Body of pancreas (tissue), 4 donors: ENCODE measurements around the gene EGF. TPM values are rescaled to one million over a fixed set of nuclear protein-coding genes. Genes with fewer than 3 reads are reported as not detected.

Source experiments
- ATAC-seq: fragments of 150-250 bp; one replicate; pipeline ENCODE4 v1.9.1; 2016
- DNase-seq, 4 donors: peaks; one replicate each; pipeline ENCODE4 v3.0.0-alpha.2; 2019
- H3K27ac ChIP-seq, 4 donors: fragments of 200-600 bp; sonication (generic); 1 replicate in 3 of 4; 2 replicates in 1 of 4; pipeline versions ENCODE4 v1.5.1 to v1.6.1; 2016 to 2019; ENCODE audit warnings: mild to moderate bottlenecking in 1 of 4, mixed read lengths in 1 of 4, moderate library complexity in 1 of 4
- H3K27me3 ChIP-seq, 2 donors: fragments of 200-600 bp; sonication (generic); one replicate each; pipeline ENCODE4 v1.6.0; 2016; ENCODE audit warnings: mild to moderate bottlenecking in 1 of 2
- H3K36me3 ChIP-seq, 2 donors: fragments of 200-600 bp; sonication (generic); replicated peaks in 1 of 2; 2 replicates each; pipeline ENCODE4 v1.5.1; 2016; ENCODE audit warnings: low read depth in 2 of 2; ENCODE audit not compliant: insufficient read depth in 1 of 2
- H3K4me1 ChIP-seq: fragments of 200-600 bp; sonication (generic); one replicate; pipeline ENCODE4 v1.6.0; 2016
- H3K4me3 ChIP-seq, 2 donors: fragments of 200-600 bp; sonication (generic); 1 replicate in 1 of 2; 2 replicates in 1 of 2; pipeline ENCODE4 v1.5.1; 2016 to 2019
- H3K9me3 ChIP-seq, 3 donors: fragments of 200-600 bp; sonication (generic); 1 replicate in 2 of 3; 2 replicates in 1 of 3; pipeline ENCODE4 v1.5.1; 2016
- CTCF ChIP-seq, 7 experiments: fragments of 450-650 bp in 4 of 7; fragments of 200-600 bp in 3 of 7; sonication (generic) in 3 of 7; IDR thresholded peaks; one replicate each; pipeline ENCODE4 v1.5.1; 2016 to 2019; ENCODE audit warnings: antibody characterized with exemption in 7 of 7
- POLR2A ChIP-seq, 3 donors: fragments of 450-650 bp; IDR thresholded peaks; one replicate each; pipeline ENCODE4 v1.6.1; 2016; ENCODE audit warnings: antibody characterized with exemption in 3 of 3, mild to moderate bottlenecking in 2 of 3
- WGBS, 2 donors: methylation state at CpG; one replicate each; pipeline ENCODE4 v1.1.5; 2017; 5-methylcytosine and 5-hydroxymethylcytosine counted together
- intact Hi-C: fragments of 100-400 bp; cut with DNase I; formaldehyde crosslinking; loops from one replicate; pipeline ENCODE4 v1.15.1; 2023
- total RNA-seq, 2 donors: library from RNA; depleted of rRNA; stranded (reverse); fragments of >200 nt; gene quantifications; one replicate each; pipeline ENCODE4 v1.1.0, GENCODE V29; 2016

The EGF gene
- total RNA-seq, 2 donors from 2014 or later: 44.1 to 51.1 TPM

- H3K9me3 ChIP-seq: no peaks in the 10 kb centered on the region
- no peak overlapping the region for H3K27ac ChIP-seq
- H3K4me1 ChIP-seq: no peaks in the 10 kb centered on the region
- no peaks in the 10 kb centered on the region for H3K36me3 ChIP-seq
- ATAC-seq (peak; percentile 53), DNase-seq (no peak)
- no peaks in the 10 kb centered on the region for H3K27me3 ChIP-seq
- TF ChIP-seq CTCF (IDR thresholded peaks at IDR 0.05): peak; percentile 21 to 64 (median 57)
- TF ChIP-seq POLR2A (IDR thresholded peaks at IDR 0.05): no peak
- intact Hi-C loops: no loop called here
- WGBS, 2 donors: 19 to 43% methylated on average over 1 of the region's 1 CpG
- no peak overlapping the region for H3K4me3 ChIP-seq
Observed at GRCh38 chr4:110005461-110006056, 92.9 kb downstream of the EGF start.

GRCh38 chr4:110007217-110007616, 94.5 kb downstream of the EGF start:
- ATAC-seq: no peak
- no peak overlapping the region for H3K27ac ChIP-seq
- no peaks in the 10 kb centered on the region for H3K36me3 ChIP-seq
- no peaks in the 10 kb centered on the region for H3K4me1 ChIP-seq
- TF ChIP-seq CTCF (IDR thresholded peaks at IDR 0.05): no peak
- no peak for TF ChIP-seq POLR2A (IDR thresholded peaks at IDR 0.05)
- intact Hi-C loops: no loop called here
- no peaks in the 10 kb centered on the region for H3K9me3 ChIP-seq
- H3K4me3 ChIP-seq: no peak overlapping the region
- no peaks in the 10 kb centered on the region for H3K27me3 ChIP-seq
- 73 to 86% methylated on average over 3 of the region's 3 CpGs for WGBS, 2 donors
- no peak for DNase-seq

- no peaks in the 10 kb centered on the region for H3K4me1 ChIP-seq
- no peaks in the 10 kb centered on the region for H3K27me3 ChIP-seq
- no peaks in the 10 kb centered on the region for H3K36me3 ChIP-seq
- no peaks in the 10 kb centered on the region for H3K9me3 ChIP-seq
- H3K27ac ChIP-seq: no peak overlapping the region
- no peak for ATAC-seq
- intact Hi-C loops: no loop called here
- DNase-seq: no peak
- no peak overlapping the region for H3K4me3 ChIP-seq
- 64 to 79% methylated on average over 2 of the region's 2 CpGs for WGBS, 2 donors
- TF ChIP-seq CTCF (IDR thresholded peaks at IDR 0.05) (no peak), POLR2A (IDR thresholded peaks at IDR 0.05) (no peak)
Observed at GRCh38 chr4:110008540-110008939, 95.9 kb downstream of the EGF start.

- no peak overlapping the region for H3K27ac ChIP-seq
- H3K4me3 ChIP-seq: no peak overlapping the region
- H3K27me3 ChIP-seq: no peaks in the 10 kb centered on the region
- intact Hi-C loops: no loop called here
- H3K9me3 ChIP-seq: no peaks in the 10 kb centered on the region
- no peaks in the 10 kb centered on the region for H3K4me1 ChIP-seq
- H3K36me3 ChIP-seq: no peaks in the 10 kb centered on the region
- DNase-seq (no peak), ATAC-seq (no peak)
- no peak for TF ChIP-seq CTCF (IDR thresholded peaks at IDR 0.05)
- no peak for TF ChIP-seq POLR2A (IDR thresholded peaks at IDR 0.05)
- 95 to 96% methylated on average over 2 of the region's 2 CpGs for WGBS, 2 donors
Observed at GRCh38 chr4:110009550-110009949, 96.9 kb downstream of the EGF start.

- TF ChIP-seq CTCF (IDR thresholded peaks at IDR 0.05): no peak
- no peak for TF ChIP-seq POLR2A (IDR thresholded peaks at IDR 0.05)
- H3K36me3 ChIP-seq: no peaks in the 10 kb centered on the region
- ATAC-seq (no peak), DNase-seq (no peak)
- no peaks in the 10 kb centered on the region for H3K27me3 ChIP-seq
- H3K9me3 ChIP-seq: no peaks in the 10 kb centered on the region
- no peak overlapping the region for H3K4me3 ChIP-seq
- intact Hi-C loops: no loop called here
- no peak overlapping the region for H3K27ac ChIP-seq
- H3K4me1 ChIP-seq: no peaks in the 10 kb centered on the region
- 84 to 85% methylated on average over 4 of the region's 4 CpGs for WGBS, 2 donors
Observed at GRCh38 chr4:110010797-110011196, 98.1 kb downstream of the EGF start.
